H9 (cell line): Measurements from ENCODE around the gene ARHGAP15. TPM values are rescaled to one million over a fixed set of nuclear protein-coding genes. Genes with fewer than 3 reads are reported as not detected.

Experiments
- DNase-seq: peaks from one replicate; pipeline ENCODE4 v3.0.0-alpha.2; 2017
- H2AFZ ChIP-seq: one replicate; pipeline ENCODE4 v1.6.1; 2013; ENCODE audit warnings: mild to moderate bottlenecking, low read length, control low read depth, moderate library complexity
- H2AK5ac ChIP-seq: 2 replicates; pipeline ENCODE4 v1.6.1; 2013; ENCODE audit warnings: low read length, control low read depth, mixed read lengths; ENCODE audit not compliant: insufficient read length
- H2BK120ac ChIP-seq: one replicate; pipeline ENCODE4 v1.6.1; 2013; ENCODE audit warnings: low read depth, mild to moderate bottlenecking, low read length, control low read depth, inconsistent platforms; ENCODE audit not compliant: poor library complexity, severe bottlenecking
- H2BK12ac ChIP-seq: 2 replicates; pipeline ENCODE4 v1.6.1; 2013; ENCODE audit warnings: low read length, control low read depth, mixed read lengths, low read depth; ENCODE audit not compliant: insufficient read length
- H2BK15ac ChIP-seq: 2 replicates; pipeline ENCODE4 v1.6.1; 2013; ENCODE audit warnings: low read depth, low read length, control low read depth
- H2BK20ac ChIP-seq: one replicate; pipeline ENCODE4 v1.6.1; 2013; ENCODE audit warnings: low read depth, mild to moderate bottlenecking, low read length, control low read depth, inconsistent platforms; ENCODE audit not compliant: poor library complexity, severe bottlenecking
- H2BK5ac ChIP-seq: 2 replicates; pipeline ENCODE4 v1.6.1; 2013; ENCODE audit warnings: low read length, control low read depth, mixed read lengths; ENCODE audit not compliant: insufficient read length
- H3K14ac ChIP-seq: 2 replicates; pipeline ENCODE4 v1.6.1; 2013; ENCODE audit warnings: low read length, control low read depth; ENCODE audit not compliant: insufficient read depth
- H3K18ac ChIP-seq: 2 replicates; pipeline ENCODE4 v1.6.1; 2013; ENCODE audit warnings: low read depth, mild to moderate bottlenecking, mixed read lengths, low read length, control low read depth; ENCODE audit not compliant: insufficient read length
- H3K23ac ChIP-seq: 2 replicates; pipeline ENCODE4 v1.6.1; 2013; ENCODE audit warnings: low read length, control low read depth, mixed read lengths, low read depth; ENCODE audit not compliant: insufficient read length
- H3K23me2 ChIP-seq: 2 replicates; pipeline ENCODE4 v1.6.1; 2013; ENCODE audit warnings: low read depth, mild to moderate bottlenecking, mixed read lengths, low read length, control low read depth; ENCODE audit not compliant: insufficient read length, poor library complexity, severe bottlenecking
- H3K27ac ChIP-seq: 2 replicates; pipeline ENCODE4 v1.5.1; 2013; ENCODE audit warnings: low read length, control low read depth, mixed read lengths, low read depth; ENCODE audit not compliant: insufficient read length
- H3K27me3 ChIP-seq: 2 replicates; pipeline ENCODE4 v1.6.1; 2013; ENCODE audit warnings: low read length, control low read depth, inconsistent platforms; ENCODE audit not compliant: insufficient read depth
- H3K4ac ChIP-seq: 2 replicates; pipeline ENCODE4 v1.6.1; 2013; ENCODE audit warnings: low read depth, mild to moderate bottlenecking, control low read depth, inconsistent platforms, low read length, moderate library complexity
- H3K4me1 ChIP-seq: 2 replicates; pipeline ENCODE4 v1.6.1; 2013; ENCODE audit warnings: low read length, control low read depth, inconsistent platforms; ENCODE audit not compliant: insufficient read depth
- H3K4me2 ChIP-seq: 2 replicates; pipeline ENCODE4 v1.6.1; 2013; ENCODE audit warnings: low read length, control low read depth, mixed read lengths; ENCODE audit not compliant: insufficient read length, insufficient read depth
- H3K56ac ChIP-seq: 2 replicates; pipeline ENCODE4 v1.6.1; 2013; ENCODE audit warnings: low read depth, mild to moderate bottlenecking, mixed read lengths, low read length, control low read depth; ENCODE audit not compliant: insufficient read length
- H3K79me1 ChIP-seq: 2 replicates; pipeline ENCODE4 v1.6.1; 2013; ENCODE audit warnings: low read depth, mild to moderate bottlenecking, moderate library complexity, low read length, control low read depth, inconsistent platforms; ENCODE audit not compliant: insufficient read depth, poor library complexity, severe bottlenecking
- H3K79me2 ChIP-seq: 2 replicates; pipeline ENCODE4 v1.6.1; 2013; ENCODE audit warnings: low read length, control low read depth, inconsistent platforms; ENCODE audit not compliant: insufficient read depth
- H3K9ac ChIP-seq: 2 replicates; pipeline ENCODE4 v1.6.1; 2013; ENCODE audit warnings: low read length, control low read depth, mixed read lengths; ENCODE audit not compliant: insufficient read length; ENCODE audit errors: extremely low read depth
- H3K9me3 ChIP-seq: one replicate; pipeline ENCODE4 v1.6.1; 2013; ENCODE audit warnings: low read depth, low read length, inconsistent platforms; ENCODE audit not compliant: control insufficient read depth
- H3T11ph ChIP-seq: one replicate; pipeline ENCODE4 v1.6.1; 2013; ENCODE audit warnings: mild to moderate bottlenecking, low read length, control low read depth, inconsistent platforms
- H4K20me1 ChIP-seq: one replicate; pipeline ENCODE4 v1.6.1; 2013; ENCODE audit not compliant: control insufficient read depth, insufficient read length, insufficient read depth
- H4K5ac ChIP-seq: 2 replicates; pipeline ENCODE4 v1.6.1; 2013; ENCODE audit warnings: low read depth, mild to moderate bottlenecking, mixed read lengths, low read length, control low read depth; ENCODE audit not compliant: insufficient read length
- H4K8ac ChIP-seq: replicated peaks from 2 replicates; pipeline ENCODE4 v1.6.1; 2013; ENCODE audit warnings: low read length, control low read depth, mixed read lengths, low read depth; ENCODE audit not compliant: insufficient read length
- H4K91ac ChIP-seq: 2 replicates; pipeline ENCODE4 v1.6.1; 2013; ENCODE audit warnings: low read depth, mild to moderate bottlenecking, moderate library complexity, mixed read lengths, low read length, control low read depth; ENCODE audit not compliant: insufficient read length
- H3K27ac Mint-ChIP-seq, 3 experiments: 2 replicates in 2 of 3; 3 replicates in 1 of 3; pipeline ENCODE4 v1.8.0; 2020 to 2021; ENCODE audit warnings: mixed read lengths in 3 of 3, mild to moderate bottlenecking in 1 of 3, moderate library complexity in 1 of 3
- H3K27me3 Mint-ChIP-seq: 2 replicates; pipeline ENCODE4 v1.8.0; 2021; ENCODE audit warnings: low read depth, mild to moderate bottlenecking, moderate library complexity, mixed read lengths
- H3K36me3 Mint-ChIP-seq, 3 experiments: 2 replicates in 2 of 3; 3 replicates in 1 of 3; pipeline ENCODE4 v1.8.0; 2020 to 2021; ENCODE audit warnings: low read depth in 3 of 3, mixed read lengths in 3 of 3; ENCODE audit not compliant: insufficient read depth in 1 of 3
- H3K4me1 Mint-ChIP-seq, 2 experiments: 2 replicates each; pipeline ENCODE4 v1.8.0; 2020; ENCODE audit warnings: mixed read lengths in 2 of 2
- H3K4me3 Mint-ChIP-seq, 2 experiments: 2 replicates in 1 of 2; 3 replicates in 1 of 2; pipeline ENCODE4 v1.8.0; 2020 to 2021; ENCODE audit warnings: mild to moderate bottlenecking in 2 of 2, mixed read lengths in 2 of 2, moderate library complexity in 1 of 2
- H3K9me3 Mint-ChIP-seq, 2 experiments: 2 replicates in 1 of 2; 3 replicates in 1 of 2; pipeline ENCODE4 v1.8.0; 2020; ENCODE audit warnings: mild to moderate bottlenecking in 2 of 2, mixed read lengths in 2 of 2, moderate library complexity in 1 of 2
- CTCF ChIP-seq: fragments of 200-600 bp; sonication (generic); conservative IDR thresholded peaks from 3 replicates; pipeline ENCODE4 v1.8.0; 2021; ENCODE audit warnings: antibody characterized with exemption, mild to moderate bottlenecking
- WGBS: extraction: QIAGEN DNeasy Blood & Tissue Kit; methylation state at CpG from one replicate; pipeline ENCODE4 v1.1.7; 2013; ENCODE audit warnings: missing lambda C conversion rate, low lambda C conversion rate, mixed read lengths; ENCODE audit not compliant: insufficient read length; ENCODE audit errors: extremely low coverage; 5-methylcytosine and 5-hydroxymethylcytosine counted together
- total RNA-seq: library from RNA; stranded (reverse); gene quantifications from 2 replicates; pipeline ENCODE4 v1.2.1, GENCODE V29; 2021

Gene ARHGAP15
- total RNA-seq, 1 experiment from 2014 or later, result not detected

- H2AFZ ChIP-seq, result no peak overlapping the region
- H2AK5ac ChIP-seq, result no peak overlapping the region
- no peaks in the 10 kb centered on the region for H3K27me3 ChIP-seq
- no peak overlapping the region for H4K91ac ChIP-seq
- no peak overlapping the region for H3T11ph ChIP-seq
- H3K9ac ChIP-seq, result no peak overlapping the region
- no peak overlapping the region for H2BK120ac ChIP-seq
- DNase-seq, result no peak
- H3K23ac ChIP-seq, result no peak overlapping the region
- no peaks in the 10 kb centered on the region for H3K23me2 ChIP-seq
- H3K18ac ChIP-seq, result no peak overlapping the region
- no peak overlapping the region for H3K27ac ChIP-seq
- no peak overlapping the region for H3K4ac ChIP-seq
- WGBS, result no CpG with 5 or more reads among the region's 2 CpGs
- H2BK12ac ChIP-seq, result no peak overlapping the region
- no peak overlapping the region for H4K8ac ChIP-seq
- H3K9me3 Mint-ChIP-seq, result peaks cover 3 to 4% of the 10 kb centered on the region in 2 experiments; a peak in 4 of 5 replicates
- no peaks in the 10 kb centered on the region for H3K27me3 Mint-ChIP-seq
- no peaks in the 10 kb centered on the region for H3K79me2 ChIP-seq
- no peaks in the 10 kb centered on the region for H3K4me1 Mint-ChIP-seq
- no peaks in the 10 kb centered on the region for H3K79me1 ChIP-seq
- no peak overlapping the region for H3K4me2 ChIP-seq
- no peak overlapping the region for H2BK20ac ChIP-seq
- H3K14ac ChIP-seq, result no peak overlapping the region
- H2BK15ac ChIP-seq, result no peak overlapping the region
- no peak overlapping the region for H4K5ac ChIP-seq
- no peaks in the 10 kb centered on the region for H3K4me1 ChIP-seq
- no peak overlapping the region for H3K4me3 Mint-ChIP-seq
- TF ChIP-seq CTCF, result no peak
- H3K9me3 ChIP-seq, result no peaks in the 10 kb centered on the region
- H2BK5ac ChIP-seq, result no peak overlapping the region
- H3K36me3 Mint-ChIP-seq, result peaks cover 2 to 8% (median 3%) of the 10 kb centered on the region in 3 experiments; a peak in 4 of 7 replicates
- no peak overlapping the region for H3K27ac Mint-ChIP-seq
- no peaks in the 10 kb centered on the region for H4K20me1 ChIP-seq
- no peak overlapping the region for H3K56ac ChIP-seq
These were observed 361.9 kb downstream of the ARHGAP15 start for GRCh38 chr2:143491131-143491530.
